ENCODE measurements around the gene CEP85L. TPM values are rescaled to one million over a fixed set of nuclear protein-coding genes. Genes with fewer than 3 reads are reported as not detected.

The CEP85L gene
- total RNA-seq, 1 donor from 2014 or later = 21.8 TPM

DNA sequence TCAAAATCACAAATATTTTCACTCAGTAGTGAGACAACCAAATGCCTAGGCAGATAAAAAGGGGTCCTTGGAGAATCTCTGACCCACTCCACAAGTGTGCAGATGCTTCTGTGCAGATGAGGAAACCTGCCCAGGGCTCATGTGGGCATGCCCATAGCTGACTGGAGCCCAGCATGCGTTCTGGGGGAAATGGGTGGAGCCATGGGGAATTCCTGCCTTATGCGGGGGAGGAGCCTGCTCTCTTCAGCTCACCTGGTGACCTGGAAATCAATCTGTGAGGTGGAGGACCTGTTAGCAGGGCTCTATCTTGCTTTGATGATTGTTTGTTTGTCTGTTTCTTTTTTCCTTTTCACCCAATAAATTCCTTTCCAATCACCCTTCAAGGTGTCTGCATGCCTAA lies 126.7 kb downstream of the CEP85L start:
- Mint-ChIP-seq H3K4me3 (no peak overlapping the region), H3K27ac (no peak overlapping the region), H3K36me3 (ENCODE audit: low read depth) (peaks cover 20% of the 10 kb centered on the region), H3K4me1 (peaks cover 9% of the 10 kb centered on the region), H3K9me3 (no peaks in the 10 kb centered on the region), H3K27me3 (no peaks in the 10 kb centered on the region)
- ChIA-PET CTCF (no interaction called here), POLR2A (no interaction called here)
- no peak for TF ChIP-seq CTCF (IDR thresholded peaks at IDR 0.05)
- intact Hi-C loops (cut with micrococcal nuclease) = no loop called here
- no peak for DNase-seq
- ATAC-seq (ENCODE audit: low read depth) = no peak

- no peaks in the 10 kb centered on the region for H3K27me3 Mint-ChIP-seq
- DNase-seq (no peak), ATAC-seq (ENCODE audit: low read depth) (no peak)
- H3K36me3 Mint-ChIP-seq (ENCODE audit: low read depth) = peaks cover 27% of the 10 kb centered on the region
- no peak overlapping the region for H3K4me3 Mint-ChIP-seq
- no peak overlapping the region for H3K27ac Mint-ChIP-seq
- H3K4me1 Mint-ChIP-seq = peaks cover 9% of the 10 kb centered on the region
- H3K9me3 Mint-ChIP-seq = no peaks in the 10 kb centered on the region
- ChIA-PET POLR2A (no interaction called here), CTCF (no interaction called here)
- intact Hi-C loops (cut with micrococcal nuclease) = no loop called here
- no peak for TF ChIP-seq CTCF (IDR thresholded peaks at IDR 0.05)
These were observed 128.2 kb downstream of the CEP85L start for GRCh38 chr6:118523216-118523615.

DNA sequence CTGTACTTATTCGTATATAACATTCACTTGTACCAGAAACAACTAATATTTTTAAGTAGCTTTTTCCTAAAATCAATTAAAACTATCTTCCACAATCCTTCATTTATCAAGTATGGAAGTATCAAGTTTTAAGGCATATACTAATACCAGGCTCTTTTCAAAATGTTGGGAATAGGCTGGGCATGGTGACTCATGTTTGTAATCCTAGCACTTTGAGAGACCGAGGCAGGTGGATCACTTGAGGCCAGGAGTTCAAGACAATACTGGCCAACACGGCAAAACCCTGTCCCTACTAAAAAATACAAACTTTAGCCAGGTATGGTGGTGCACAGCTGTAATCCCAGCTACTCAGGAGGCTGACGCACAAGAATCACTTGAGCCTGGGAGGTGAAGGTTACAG lies 129.0 kb downstream of the CEP85L start:
- POLR2A ChIA-PET = no interaction called here
- Mint-ChIP-seq H3K4me1 (peaks cover 9% of the 10 kb centered on the region), H3K4me3 (no peak overlapping the region), H3K27ac (no peak overlapping the region), H3K36me3 (ENCODE audit: low read depth) (peaks cover 35% of the 10 kb centered on the region), H3K27me3 (no peaks in the 10 kb centered on the region), H3K9me3 (no peaks in the 10 kb centered on the region)
- no peak for TF ChIP-seq CTCF (IDR thresholded peaks at IDR 0.05)
- intact Hi-C loops (cut with micrococcal nuclease) = no loop called here
- CTCF ChIA-PET = no interaction called here
- no peak for ATAC-seq (ENCODE audit: low read depth)
- DNase-seq = no peak

- no peak for TF ChIP-seq CTCF (IDR thresholded peaks at IDR 0.05)
- DNase-seq (no peak), ATAC-seq (ENCODE audit: low read depth) (no peak)
- Mint-ChIP-seq H3K27ac (no peak overlapping the region), H3K36me3 (ENCODE audit: low read depth) (peaks cover 32% of the 10 kb centered on the region), H3K9me3 (no peaks in the 10 kb centered on the region), H3K4me3 (no peak overlapping the region), H3K4me1 (no peaks in the 10 kb centered on the region), H3K27me3 (no peaks in the 10 kb centered on the region)
- intact Hi-C loops (cut with micrococcal nuclease) = no loop called here
- CTCF ChIA-PET = no interaction called here
- POLR2A ChIA-PET = no interaction called here
These were observed 136.7 kb downstream of the CEP85L start for GRCh38 chr6:118514689-118515088.

DNA sequence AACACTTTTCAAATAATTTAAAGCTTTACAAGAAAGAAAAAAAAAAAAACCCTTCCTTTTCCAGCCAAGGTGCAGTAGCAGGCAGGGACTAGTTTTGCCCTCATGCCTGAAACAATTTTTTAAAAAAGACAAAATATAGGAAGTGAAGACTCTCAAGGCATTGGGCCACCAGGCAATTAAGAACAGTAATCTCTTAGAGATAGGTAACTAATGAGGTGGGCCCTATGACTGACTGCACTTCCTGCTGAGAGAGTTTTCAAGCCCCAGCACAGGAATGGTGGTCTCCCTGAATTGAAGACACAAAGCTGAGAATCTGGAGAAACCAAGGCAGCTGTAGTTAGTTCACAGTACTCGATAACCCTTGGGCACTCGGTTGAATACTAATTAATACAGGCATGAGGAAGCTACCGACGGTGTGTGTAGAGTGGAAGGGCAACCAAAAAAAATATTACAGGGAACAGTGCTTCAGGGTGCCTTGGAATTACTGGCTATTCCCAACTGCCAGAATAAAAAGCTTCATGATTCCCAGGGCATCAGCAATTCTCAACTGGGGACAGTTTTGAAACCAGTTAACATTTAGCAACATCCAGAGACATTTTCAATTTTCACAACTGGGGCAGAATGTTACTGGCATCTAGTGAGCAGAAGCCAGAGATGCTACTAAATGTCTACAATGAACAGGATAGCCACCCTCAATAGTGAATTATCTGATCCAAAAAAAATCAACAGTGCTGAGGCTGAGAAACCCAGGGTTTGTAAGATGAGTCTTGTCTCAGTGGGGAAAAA lies 139.3 kb downstream of the CEP85L start:
- Mint-ChIP-seq H3K27ac (no peak overlapping the region), H3K9me3 (no peaks in the 10 kb centered on the region), H3K27me3 (no peaks in the 10 kb centered on the region), H3K4me1 (no peaks in the 10 kb centered on the region), H3K4me3 (no peak overlapping the region), H3K36me3 (ENCODE audit: low read depth) (peaks cover 15% of the 10 kb centered on the region)
- no peak for TF ChIP-seq CTCF (IDR thresholded peaks at IDR 0.05)
- ChIA-PET POLR2A (no interaction called here), CTCF (interaction anchor here (1.2 kb wide), 1 partner anchor 53 kb away, joined by 3 read pairs; no protein-coding TSS in a partner anchor)
- DNase-seq (no peak), ATAC-seq (ENCODE audit: low read depth) (no peak)
- intact Hi-C loops (cut with micrococcal nuclease) = no loop called here

Measured in activated B cell treated with CpG ODN at 0.5 μM for 24 hours (primary cell).